ENCODE results near the gene R3HDM4.
"Not testable (repeated sequence)": the region's sequence is repeated elsewhere in the genome, so short reads cannot be mapped to it uniquely, and the experiment has no call there.

Gene R3HDM4

DNA sequence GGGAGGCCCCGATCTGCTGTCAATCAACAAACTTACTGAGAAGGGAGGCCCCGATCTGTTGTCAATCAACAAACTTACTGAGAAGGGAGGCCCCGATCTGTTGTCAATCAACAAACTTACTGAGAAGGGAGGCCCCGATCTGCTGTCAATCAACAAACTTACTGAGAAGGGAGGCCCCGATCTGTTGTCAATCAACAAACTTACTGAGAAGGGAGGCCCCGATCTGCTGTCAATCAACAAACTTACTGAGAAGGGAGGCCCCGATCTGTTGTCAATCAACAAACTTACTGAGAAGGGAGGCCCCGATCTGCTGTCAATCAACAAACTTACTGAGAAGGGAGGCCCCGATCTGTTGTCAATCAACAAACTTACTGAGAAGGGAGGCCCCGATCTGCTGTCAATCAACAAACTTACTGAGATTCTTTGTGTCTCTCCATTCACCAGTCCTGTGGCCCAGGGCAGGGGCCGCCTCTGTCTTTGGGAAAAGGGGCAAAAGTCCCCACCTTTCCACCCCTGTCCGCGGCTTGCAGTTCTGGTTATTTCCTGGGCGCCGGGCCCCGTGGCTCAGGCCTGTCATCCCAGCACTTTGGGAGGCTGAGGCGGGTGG is 59.3 kb downstream of the R3HDM4 start:
- not testable (repeated sequence) for DNase-seq

DNA sequence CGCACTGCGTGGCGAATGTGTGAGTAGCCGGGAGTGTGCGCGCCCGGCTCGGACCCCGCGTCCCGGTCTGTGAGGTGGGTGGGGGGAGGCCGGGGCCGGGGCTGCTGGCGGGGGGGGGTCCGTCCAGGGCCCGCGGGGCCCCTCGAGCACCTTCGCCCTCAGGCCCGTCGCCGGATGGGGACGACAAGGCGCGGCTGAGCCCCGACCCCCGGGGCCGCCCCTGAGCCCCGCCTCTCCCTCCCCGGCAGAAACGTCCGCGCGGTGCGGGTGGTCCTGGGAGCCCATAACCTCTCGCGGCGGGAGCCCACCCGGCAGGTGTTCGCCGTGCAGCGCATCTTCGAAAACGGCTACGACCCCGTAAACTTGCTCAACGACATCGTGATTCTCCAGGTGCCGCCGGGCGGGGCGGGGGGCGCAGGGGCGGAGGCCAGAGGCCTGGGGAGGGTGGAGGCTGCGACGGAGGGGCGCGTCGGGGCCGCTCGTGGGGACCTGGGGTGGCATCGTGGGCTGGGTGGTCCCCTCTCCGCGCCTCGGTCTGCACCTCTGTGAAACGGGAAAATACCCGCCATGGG is 59.9 kb downstream of the R3HDM4 start:
- no peak for DNase-seq

DNA sequence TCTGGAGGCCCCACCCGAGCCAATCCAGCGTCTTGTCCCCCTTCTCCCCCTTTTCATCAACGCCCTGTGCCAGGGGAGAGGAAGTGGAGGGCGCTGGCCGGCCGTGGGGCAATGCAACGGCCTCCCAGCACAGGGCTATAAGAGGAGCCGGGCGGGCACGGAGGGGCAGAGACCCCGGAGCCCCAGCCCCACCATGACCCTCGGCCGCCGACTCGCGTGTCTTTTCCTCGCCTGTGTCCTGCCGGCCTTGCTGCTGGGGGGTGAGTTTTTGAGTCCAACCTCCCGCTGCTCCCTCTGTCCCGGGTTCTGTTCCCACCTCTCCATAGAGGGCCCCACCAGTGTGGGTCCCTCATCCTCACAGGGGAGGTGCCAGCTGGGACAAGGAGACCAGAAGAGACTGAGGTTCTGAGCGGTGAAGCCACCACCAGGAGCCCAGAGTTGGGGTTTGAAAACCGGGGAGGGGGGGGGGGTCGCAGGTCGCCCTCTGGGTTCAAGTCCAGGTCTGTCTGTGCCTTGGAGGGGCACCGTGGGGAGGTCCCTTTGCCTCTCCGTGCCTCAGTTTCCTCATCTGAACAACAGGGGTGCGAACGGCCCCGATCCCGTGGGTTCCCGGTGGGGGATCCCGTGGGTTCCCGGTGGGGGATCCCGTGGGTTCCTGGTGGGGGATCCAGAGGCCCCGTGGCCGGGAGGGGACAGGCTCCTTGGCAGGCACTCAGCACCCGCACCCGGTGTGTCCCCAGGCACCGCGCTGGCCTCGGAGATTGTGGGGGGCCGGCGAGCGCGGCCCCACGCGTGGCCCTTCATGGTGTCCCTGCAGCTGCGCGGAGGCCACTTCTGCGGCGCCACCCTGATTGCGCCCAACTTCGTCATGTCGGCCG is 60.6 kb downstream of the R3HDM4 start, which contains the start of gene ELANE:
ELANE (plus strand) TSS at position 168 of the 878 bp plus-strand sequence; CDS start at position 194, 26 bp downstream.
- DNase-seq: no peak

DNA sequence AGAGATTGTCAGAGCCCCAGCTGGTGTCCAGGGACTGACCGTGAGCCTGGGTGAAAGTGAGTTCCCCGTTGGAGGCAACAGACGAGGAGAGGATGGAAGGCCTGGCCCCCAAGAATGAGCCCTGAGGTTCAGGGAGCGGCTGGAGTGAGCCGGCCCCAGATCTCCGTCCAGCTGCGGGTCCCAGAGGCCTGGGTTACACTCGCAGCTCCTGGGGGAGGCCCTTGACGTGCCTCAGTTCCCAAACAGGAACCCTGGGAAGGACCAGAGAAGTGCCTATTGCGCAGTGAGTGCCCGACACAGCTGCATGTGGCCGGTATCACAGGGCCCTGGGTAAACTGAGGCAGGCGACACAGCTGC is 62.1 kb downstream of the R3HDM4 start:
- no peak for DNase-seq

DNA sequence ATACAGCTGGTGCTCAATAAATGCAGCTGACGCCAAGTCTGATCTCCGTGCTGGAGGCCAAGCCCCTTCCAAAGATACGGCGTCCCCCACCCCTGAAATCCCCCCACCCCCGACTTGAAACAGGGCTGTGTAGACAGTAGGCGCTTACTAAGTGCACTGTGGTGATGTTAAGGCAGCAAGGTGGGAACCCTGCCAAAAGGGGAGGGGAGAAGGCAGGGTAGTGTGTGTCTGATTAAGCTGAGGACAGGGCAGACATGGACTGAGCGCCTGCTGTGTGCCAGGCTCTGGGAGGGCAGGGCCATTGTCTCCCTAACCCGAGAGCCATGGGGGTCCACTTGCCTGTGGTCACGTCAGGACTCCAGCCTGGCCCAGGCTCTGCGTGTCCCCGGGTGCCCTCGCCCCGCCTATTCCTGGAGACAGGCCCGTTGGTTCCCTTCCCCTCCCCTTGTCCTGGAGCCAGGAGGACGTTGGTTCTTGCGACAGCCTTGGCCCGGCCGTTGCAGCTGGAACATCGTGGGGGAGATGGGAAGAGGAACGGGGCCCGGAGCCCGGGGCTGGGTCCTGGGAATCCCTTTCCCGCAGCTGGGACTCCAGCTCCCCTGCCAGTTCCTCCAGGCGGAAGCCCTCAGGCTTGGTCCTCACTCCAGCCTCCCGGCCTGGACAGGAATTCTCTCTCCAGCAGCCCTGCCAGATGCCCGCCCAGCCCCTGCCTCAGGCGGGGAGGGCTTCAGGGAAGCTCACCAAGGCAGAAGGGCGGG is 62.6 kb downstream of the R3HDM4 start:
- DNase-seq: no peak

DNA sequence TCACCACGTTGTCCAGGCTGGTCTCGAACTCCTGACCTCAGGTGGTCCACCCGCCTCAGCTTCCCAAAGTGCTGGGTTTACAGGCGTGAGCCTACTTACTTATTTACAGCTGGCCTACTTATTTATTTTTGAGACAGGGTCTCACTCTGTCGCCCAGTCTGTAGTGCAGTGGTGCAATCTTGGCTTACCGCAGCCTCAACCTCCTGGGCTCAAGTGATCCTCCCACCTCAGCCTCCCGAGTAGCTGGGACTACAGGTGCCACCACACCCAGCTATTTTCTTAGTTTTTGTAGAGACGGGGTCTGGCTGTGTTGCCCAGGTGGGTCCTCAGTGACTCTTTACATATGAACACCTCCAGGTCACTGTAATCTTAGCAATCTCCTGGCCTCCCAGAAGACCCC is 63.8 kb downstream of the R3HDM4 start:
- DNase-seq: not testable (repeated sequence)

DNA sequence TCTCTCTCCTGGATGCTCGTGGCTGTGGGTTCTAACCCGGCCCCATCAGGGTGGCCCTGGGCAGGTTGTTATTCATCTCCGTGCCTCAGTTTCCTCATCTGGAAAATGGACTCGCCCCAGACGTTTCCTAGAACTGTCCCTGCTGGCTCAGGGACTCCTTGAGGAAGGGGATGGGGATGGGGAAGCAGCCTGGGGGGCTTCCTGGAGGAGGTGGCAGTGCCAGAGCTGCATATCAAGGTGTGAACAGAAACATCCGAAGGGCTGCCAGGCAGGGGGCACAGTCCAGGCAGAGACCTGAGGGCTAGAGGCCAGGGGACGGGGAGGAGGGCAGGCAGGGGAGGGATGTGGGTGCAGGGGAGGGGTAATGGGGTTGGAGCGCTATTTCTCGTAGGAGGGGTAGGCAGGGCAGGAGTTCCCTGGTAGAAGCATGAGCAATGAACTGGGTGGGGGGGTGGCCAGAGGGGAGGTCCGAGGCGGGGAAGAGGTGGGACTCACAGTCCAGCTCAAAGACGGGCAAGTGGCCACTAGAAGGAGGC is 64.6 kb downstream of the R3HDM4 start:
- DNase-seq: no peak

Measured in NCI-H748 treated with DMSO at 0.1 percent for 48 hours (cell line).